HG03064 (cell line): ENCODE measurements around the gene TRAF5.
A peak's percentile ranks its signal among the peaks of the same experiment; 100 is the strongest.
"Not testable (repeated sequence)": the region's sequence is repeated elsewhere in the genome, so short reads cannot be mapped to it uniquely, and the experiment has no call there.

Experiments used
- ATAC-seq: cut with Tn5 transposase; IDR thresholded peaks from one replicate; pipeline ENCODE4 v1.9.1; 2021; ENCODE audit warnings: low read depth; ENCODE audit not compliant: unreplicated experiment

TRAF5 gene

GRCh38 chr1:211376807-211377470, 50.3 kb downstream of the TRAF5 start:
- no peak for ATAC-seq

- no peak for ATAC-seq
These were observed 51.2 kb downstream of the TRAF5 start for GRCh38 chr1:211377539-211378450.

GRCh38 chr1:211378844-211379243, 52.2 kb downstream of the TRAF5 start:
- ATAC-seq: no peak

- ATAC-seq: no peak
These were observed 52.8 kb downstream of the TRAF5 start for GRCh38 chr1:211379446-211379845.

GRCh38 chr1:211381481-211382181, 55.0 kb downstream of the TRAF5 start:
- no peak for ATAC-seq

GRCh38 chr1:211382182-211382713, 55.6 kb downstream of the TRAF5 start:
- no peak for ATAC-seq

GRCh38 chr1:211382714-211383480, 56.3 kb downstream of the TRAF5 start:
- peak; percentile 94 for ATAC-seq

- ATAC-seq: no peak
These were observed 57.9 kb downstream of the TRAF5 start for GRCh38 chr1:211384524-211384923.

- ATAC-seq: no peak
These were observed 60.3 kb downstream of the TRAF5 start for GRCh38 chr1:211386921-211387320.

GRCh38 chr1:211390829-211391228, 64.2 kb downstream of the TRAF5 start:
- ATAC-seq: not testable (repeated sequence)

- ATAC-seq: no peak
These were observed 66.6 kb downstream of the TRAF5 start for GRCh38 chr1:211393203-211393602.

GRCh38 chr1:211398266-211398930, 71.8 kb downstream of the TRAF5 start:
- not testable (repeated sequence) for ATAC-seq

- not testable (repeated sequence) for ATAC-seq
These were observed 73.3 kb downstream of the TRAF5 start for GRCh38 chr1:211399851-211400393.

GRCh38 chr1:211401751-211402150, 75.1 kb downstream of the TRAF5 start:
- not testable (repeated sequence) for ATAC-seq

GRCh38 chr1:211406086-211406485, 79.5 kb downstream of the TRAF5 start:
- not testable (repeated sequence) for ATAC-seq

GRCh38 chr1:211407749-211408148, 81.1 kb downstream of the TRAF5 start:
- not testable (repeated sequence) for ATAC-seq

GRCh38 chr1:211411639-211412038, 85.0 kb downstream of the TRAF5 start:
- no peak for ATAC-seq

GRCh38 chr1:211415700-211416099, 89.1 kb downstream of the TRAF5 start:
- ATAC-seq: no peak

GRCh38 chr1:211416246-211416627, 89.6 kb downstream of the TRAF5 start:
- peak; percentile 53 for ATAC-seq
